Measurements from ENCODE around the gene CES3.
"Not testable (repeated sequence)": the region's sequence is repeated elsewhere in the genome, so short reads cannot be mapped to it uniquely, and the experiment has no call there.

The CES3 gene

GRCh38 chr16:66934138-66934838 is 26.8 kb upstream of the CES3 start, which contains the start of gene CIAO2B:
Gene CIAO2B (minus strand): TSS chr16:66934402. CDS start chr16:66934364, 38 bp downstream.
- ChIA-PET CTCF (interaction anchor here (1.9 kb wide), 1 partner anchor 39 kb away, joined by 7 read pairs; no protein-coding TSS in a partner anchor), POLR2A (interaction anchor here (0.9 to 1.7 kb wide), 5 partner anchors 16 to 178 kb away, joined by 3 to 7 read pairs (median 3); partner anchors contain the start of gene CDH16)
- TF ChIP-seq HDGF (IDR thresholded peaks at IDR 0.05; ENCODE audit: borderline replicate concordance) (no peak), L3MBTL2 (conservative IDR thresholded peaks at IDR 0.05) (peak; percentile 75), FOXM1 (IDR thresholded peaks at IDR 0.05; ENCODE audit: borderline replicate concordance) (no peak), SP1 (IDR thresholded peaks at IDR 0.05) (no peak), LEF1 (IDR thresholded peaks at IDR 0.05; ENCODE audit: borderline replicate concordance) (no peak), ELF4 (IDR thresholded peaks at IDR 0.05) (peak; percentile 72)
- DNase-seq (ENCODE audit: extremely low spot score) = peak; percentile 92

- POLR2A ChIA-PET = interaction anchor here (0.9 to 1.7 kb wide), 3 partner anchors 33 to 60 kb away, joined by 3 to 7 read pairs (median 3); no protein-coding TSS in a partner anchor
- CTCF ChIA-PET; DNase-seq (ENCODE audit: extremely low spot score): not testable (repeated sequence)
Measured at GRCh38 chr16:66934839-66935313, 26.2 kb upstream of the CES3 start.

GRCh38 chr16:66935314-66936011 is 25.6 kb upstream of the CES3 start, which contains the start of gene CES2:
Gene CES2 (plus strand): TSS chr16:66935516. CDS start chr16:66935636, 120 bp downstream.
- DNase-seq (ENCODE audit: extremely low spot score) = no peak
- no peak for TF ChIP-seq FOXM1 (IDR thresholded peaks at IDR 0.05; ENCODE audit: borderline replicate concordance)
- no peak for TF ChIP-seq TARDBP (IDR thresholded peaks at IDR 0.05)
- no peak for TF ChIP-seq L3MBTL2 (conservative IDR thresholded peaks at IDR 0.05)
- no peak for TF ChIP-seq HDGF (IDR thresholded peaks at IDR 0.05; ENCODE audit: borderline replicate concordance)
- TF ChIP-seq PKNOX1 (IDR thresholded peaks at IDR 0.05) = no peak
- TF ChIP-seq BHLHE40 (IDR thresholded peaks at IDR 0.05; ENCODE audit: borderline replicate concordance) = no peak
- TF ChIP-seq SUZ12 (IDR thresholded peaks at IDR 0.05) = no peak
- TF ChIP-seq FOXK2 (IDR thresholded peaks at IDR 0.05) = no peak
- TF ChIP-seq LEF1 (IDR thresholded peaks at IDR 0.05; ENCODE audit: borderline replicate concordance) = no peak
- no peak for TF ChIP-seq ELF4 (IDR thresholded peaks at IDR 0.05)
- no peak for TF ChIP-seq ZNF384 (IDR thresholded peaks at IDR 0.05)
- no peak for TF ChIP-seq NFRKB (IDR thresholded peaks at IDR 0.05)
- TF ChIP-seq SP1 (IDR thresholded peaks at IDR 0.05) = no peak
- TF ChIP-seq ARNT (IDR thresholded peaks at IDR 0.05) = no peak
- TF ChIP-seq FOXA1 (IDR thresholded peaks at IDR 0.05) = no peak
- no peak for TF ChIP-seq CTBP1 (IDR thresholded peaks at IDR 0.05; ENCODE audit: borderline replicate concordance)
- CTCF ChIA-PET = no interaction called here

GRCh38 chr16:66936462-66936861 is 24.6 kb upstream of the CES3 start:
- CTCF ChIA-PET = interaction anchor here (0.7 to 0.9 kb wide), 2 partner anchors 24 to 41 kb away, joined by 3 to 8 read pairs; no protein-coding TSS in a partner anchor
- TF ChIP-seq FOXK2 (IDR thresholded peaks at IDR 0.05) (no peak), LEF1 (IDR thresholded peaks at IDR 0.05; ENCODE audit: borderline replicate concordance) (no peak), CTBP1 (IDR thresholded peaks at IDR 0.05; ENCODE audit: borderline replicate concordance) (no peak), FOXA1 (IDR thresholded peaks at IDR 0.05) (no peak), FOXM1 (IDR thresholded peaks at IDR 0.05; ENCODE audit: borderline replicate concordance) (no peak)
- no peak for DNase-seq (ENCODE audit: extremely low spot score)
- POLR2A ChIA-PET = no interaction called here

More at GRCh38 chr16:66935314-66936011, 25.6 kb upstream of the CES3 start, which contains the start of gene CES2:
- POLR2A ChIA-PET = interaction anchor here (1.7 kb wide), 1 partner anchor 34 kb away, joined by 7 read pairs; no protein-coding TSS in a partner anchor

GRCh38 chr16:66936889-66937554 is 24.0 kb upstream of the CES3 start:
- no peak for TF ChIP-seq FOXM1 (IDR thresholded peaks at IDR 0.05; ENCODE audit: borderline replicate concordance)
- no peak for TF ChIP-seq CTBP1 (IDR thresholded peaks at IDR 0.05; ENCODE audit: borderline replicate concordance)
- no peak for TF ChIP-seq SP1 (IDR thresholded peaks at IDR 0.05)
- TF ChIP-seq ARNT (IDR thresholded peaks at IDR 0.05) = no peak
- no peak for TF ChIP-seq ZNF384 (IDR thresholded peaks at IDR 0.05)
- TF ChIP-seq NFRKB (IDR thresholded peaks at IDR 0.05) = no peak
- TF ChIP-seq FOXA1 (IDR thresholded peaks at IDR 0.05) = no peak
- TF ChIP-seq PKNOX1 (IDR thresholded peaks at IDR 0.05) = no peak
- TF ChIP-seq TARDBP (IDR thresholded peaks at IDR 0.05) = no peak
- TF ChIP-seq LEF1 (IDR thresholded peaks at IDR 0.05; ENCODE audit: borderline replicate concordance) = no peak
- TF ChIP-seq L3MBTL2 (conservative IDR thresholded peaks at IDR 0.05) = no peak
- TF ChIP-seq FOXK2 (IDR thresholded peaks at IDR 0.05) = no peak
- TF ChIP-seq SUZ12 (IDR thresholded peaks at IDR 0.05) = no peak
- no peak for DNase-seq (ENCODE audit: extremely low spot score)
- CTCF ChIA-PET = interaction anchor here (0.7 to 0.9 kb wide), 2 partner anchors 23 to 42 kb away, joined by 3 to 8 read pairs; no protein-coding TSS in a partner anchor
- POLR2A ChIA-PET = no interaction called here

GRCh38 chr16:66937725-66938337 is 23.2 kb upstream of the CES3 start:
- TF ChIP-seq PKNOX1 (IDR thresholded peaks at IDR 0.05) (no peak), L3MBTL2 (conservative IDR thresholded peaks at IDR 0.05) (no peak), FOXM1 (IDR thresholded peaks at IDR 0.05; ENCODE audit: borderline replicate concordance) (no peak), FOXA1 (IDR thresholded peaks at IDR 0.05) (no peak), ARNT (IDR thresholded peaks at IDR 0.05) (no peak), FOXK2 (IDR thresholded peaks at IDR 0.05) (no peak), ELF4 (IDR thresholded peaks at IDR 0.05) (no peak), CTBP1 (IDR thresholded peaks at IDR 0.05; ENCODE audit: borderline replicate concordance) (no peak), HDGF (IDR thresholded peaks at IDR 0.05; ENCODE audit: borderline replicate concordance) (no peak), TARDBP (IDR thresholded peaks at IDR 0.05) (no peak), ZNF384 (IDR thresholded peaks at IDR 0.05) (no peak), LEF1 (IDR thresholded peaks at IDR 0.05; ENCODE audit: borderline replicate concordance) (no peak), SUZ12 (IDR thresholded peaks at IDR 0.05) (no peak), BHLHE40 (IDR thresholded peaks at IDR 0.05; ENCODE audit: borderline replicate concordance) (no peak), NFRKB (IDR thresholded peaks at IDR 0.05) (no peak), SP1 (IDR thresholded peaks at IDR 0.05) (no peak)

More at GRCh38 chr16:66937725-66938337, 23.2 kb upstream of the CES3 start:
- no peak for DNase-seq (ENCODE audit: extremely low spot score)
- ChIA-PET CTCF (no interaction called here), POLR2A (interaction anchor here (1.0 kb wide), 1 partner anchor 23 kb away, joined by 3 read pairs; the partner anchor contains the start of gene CES3)
